Measurements from ENCODE around the gene ORAI3. TPM values are rescaled to one million over a fixed set of nuclear protein-coding genes. Genes with fewer than 3 reads are reported as not detected.

Gene ORAI3
- total RNA-seq, 1 donor from 2014 or later: 23.7 TPM

Other genes starting within 250 kb of the ORAI3 start
- 16.6 and 29.3 TPM in 2 replicates for gene SRCAP, start 249.9 kb upstream of the ORAI3 start, total RNA-seq
- gene PHKG2, start 200.6 kb upstream of the ORAI3 start, total RNA-seq: 14.9 and 21.1 TPM in 2 replicates
- 0.89 and 0.90 TPM in 2 replicates for gene CFAP119, start 187.0 kb upstream of the ORAI3 start, total RNA-seq
- gene RNF40, start 186.7 kb upstream of the ORAI3 start, total RNA-seq: 41.0 and 50.3 TPM in 2 replicates
- 3.3 and 6.1 TPM in 2 replicates for gene ZNF629, start 161.9 kb upstream of the ORAI3 start, total RNA-seq
- 49.9 and 60.8 TPM in 2 replicates for gene BCL7C, start 55.0 kb upstream of the ORAI3 start, total RNA-seq
- 0.13 TPM in 2 replicates for gene CTF1, start 52.5 kb upstream of the ORAI3 start, total RNA-seq
- 16.6 and 18.2 TPM in 2 replicates for gene FBXL19, start 25.5 kb upstream of the ORAI3 start, total RNA-seq
- 1.7 and 4.2 TPM in 2 replicates for gene SETD1A, start 8.7 kb downstream of the ORAI3 start, total RNA-seq
- 20.8 and 24.7 TPM in 2 replicates for gene HSD3B7, start 36.1 kb downstream of the ORAI3 start, total RNA-seq
- gene STX1B, start 61.6 kb downstream of the ORAI3 start, total RNA-seq: 0.26 and 0.38 TPM in 2 replicates
- gene STX4, start 84.5 kb downstream of the ORAI3 start, total RNA-seq: 17.5 and 28.2 TPM in 2 replicates
- 5.4 and 7.6 TPM in 2 replicates for gene ZNF668, start 125.2 kb downstream of the ORAI3 start, total RNA-seq
- 8.1 and 13.9 TPM in 2 replicates for gene ZNF646, start 125.4 kb downstream of the ORAI3 start, total RNA-seq
- 0.38 and 0.39 TPM in 2 replicates for gene PRSS53, start 139.9 kb downstream of the ORAI3 start, total RNA-seq
- 59.8 and 74.6 TPM in 2 replicates for gene VKORC1, start 145.7 kb downstream of the ORAI3 start, total RNA-seq
- 9.8 and 20.0 TPM in 2 replicates for gene BCKDK, start 159.3 kb downstream of the ORAI3 start, total RNA-seq
- gene KAT8, start 168.6 kb downstream of the ORAI3 start, total RNA-seq: 30.3 and 37.4 TPM in 2 replicates
- not detected in 2 replicates for gene PRSS8, start 186.7 kb downstream of the ORAI3 start, total RNA-seq
- 0.13 and 0.39 TPM in 2 replicates for gene PRSS36, start 201.0 kb downstream of the ORAI3 start, total RNA-seq
- gene FUS, start 231.1 kb downstream of the ORAI3 start, total RNA-seq: 33.6 and 43.5 TPM in 2 replicates